NCI-H226 (cell line): Measurements from ENCODE around the gene TMEM181.
"Not testable (repeated sequence)": the region's sequence is repeated elsewhere in the genome, so short reads cannot be mapped to it uniquely, and the experiment has no call there.

Experiments
- DNase-seq: peaks from one replicate; pipeline ENCODE4 v3.0.0-alpha.2; 2015

The TMEM181 gene

DNA sequence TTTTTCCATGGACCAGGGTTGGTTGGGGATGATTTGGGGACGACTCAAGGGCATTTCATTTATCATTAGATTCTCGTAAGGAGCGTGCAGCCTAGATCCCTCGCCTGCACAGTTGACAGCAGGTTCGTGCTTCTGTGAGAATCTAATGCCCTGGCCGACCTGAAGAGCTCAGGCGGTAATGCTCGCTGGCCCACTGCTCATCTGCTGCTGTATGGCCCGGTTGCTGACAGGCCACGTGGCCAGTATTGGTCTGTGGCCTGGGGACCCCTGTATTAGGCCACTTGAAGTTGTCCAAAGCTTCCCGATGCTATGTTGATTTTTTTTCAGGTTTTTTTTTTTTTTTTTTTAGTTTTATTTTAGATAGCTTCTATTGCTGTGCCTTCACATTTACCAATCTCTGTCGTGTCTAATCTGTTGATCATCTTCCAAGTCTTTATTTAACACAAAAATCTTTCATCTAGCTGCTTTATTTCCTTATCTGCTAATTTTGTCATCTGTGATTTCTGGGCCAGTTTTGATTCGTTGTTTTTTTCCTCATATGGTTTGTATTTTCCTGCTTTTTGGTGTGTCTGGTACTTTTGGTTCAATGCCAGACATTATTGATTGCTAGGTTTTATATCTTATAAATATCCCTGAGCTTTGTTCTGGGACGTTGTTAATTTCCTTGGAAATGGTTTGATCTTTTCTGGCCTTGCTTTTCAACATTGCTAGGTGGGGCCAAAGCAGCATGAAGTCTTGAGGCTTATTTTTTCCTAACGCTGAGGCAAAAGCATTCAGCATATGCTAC, 43.6 kb downstream of the TMEM181 start:
- no peak for DNase-seq

GRCh38 chr6:158604048-158604406, 44.1 kb downstream of the TMEM181 start:
- no peak for DNase-seq

DNA sequence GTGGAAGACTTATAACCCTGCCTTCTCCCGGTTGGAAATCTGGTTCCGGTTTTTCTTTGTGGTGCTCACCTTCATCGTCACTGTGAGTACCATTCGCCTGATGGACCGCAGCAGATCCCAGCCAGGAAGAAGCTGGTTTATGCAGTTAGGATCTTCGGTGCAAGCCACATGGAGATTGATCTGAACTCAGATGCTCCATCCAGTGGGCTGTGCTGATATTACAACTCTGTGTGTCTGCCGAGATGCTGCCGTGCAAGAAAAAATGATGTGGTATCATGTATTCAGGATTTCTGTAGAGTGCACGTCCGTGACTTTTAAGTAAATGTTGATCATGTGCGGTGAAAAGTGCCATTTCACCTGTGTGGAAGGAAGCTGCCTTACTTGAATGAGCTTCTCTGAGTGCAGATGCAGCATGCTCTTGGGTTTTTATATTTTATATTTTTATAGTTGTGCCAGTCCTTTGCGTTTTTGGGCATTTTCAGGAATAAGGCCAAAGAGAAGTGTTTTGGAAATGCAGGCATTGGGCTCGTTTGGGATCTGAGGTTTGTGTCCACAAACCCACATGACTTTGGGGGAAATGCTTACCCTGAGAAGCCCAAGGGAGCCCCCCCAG, 45.5 kb downstream of the TMEM181 start:
- peak; percentile 29 for DNase-seq

GRCh38 chr6:158606011-158606410, 46.1 kb downstream of the TMEM181 start:
- not testable (repeated sequence) for DNase-seq

DNA sequence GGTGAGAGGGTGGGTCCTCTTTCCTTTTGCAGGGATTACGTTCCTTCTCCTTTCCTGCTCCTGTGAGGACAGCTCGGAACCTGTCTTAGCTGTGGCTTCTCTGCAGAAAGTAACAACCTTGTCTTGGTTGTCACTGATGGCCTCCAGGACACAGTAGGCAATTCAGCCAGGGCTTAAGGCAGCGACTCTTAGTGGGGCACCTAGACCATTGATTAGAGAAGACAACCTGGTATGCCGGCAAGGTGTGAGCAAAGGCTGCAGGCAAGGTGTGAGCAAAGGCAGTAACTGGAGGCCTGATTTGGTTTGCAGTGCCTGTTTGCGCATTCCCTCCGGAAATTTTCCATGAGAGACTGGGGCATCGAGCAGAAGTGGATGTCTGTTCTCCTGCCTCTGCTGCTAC, 47.0 kb downstream of the TMEM181 start:
- DNase-seq, result no peak

GRCh38 chr6:158607411-158608170, 47.7 kb downstream of the TMEM181 start:
- DNase-seq, result no peak

DNA sequence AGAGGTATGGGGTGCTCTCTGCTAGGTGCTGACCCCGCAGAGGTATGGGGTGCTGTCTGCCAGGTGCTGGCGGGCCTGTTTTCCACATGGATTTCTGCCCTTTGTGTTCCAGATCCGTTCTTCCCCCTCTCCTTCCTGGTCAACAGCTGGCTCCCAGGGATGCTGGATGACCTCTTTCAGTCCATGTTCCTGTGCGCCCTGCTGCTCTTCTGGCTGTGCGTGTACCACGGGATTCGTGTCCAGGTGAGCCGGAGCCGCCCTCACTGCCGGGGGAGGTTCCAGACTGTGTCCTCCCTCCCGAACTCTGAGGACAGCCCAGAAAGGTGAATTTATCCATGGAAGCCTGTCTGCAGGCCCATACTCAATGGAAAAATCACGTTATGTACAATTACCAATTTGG, 48.3 kb downstream of the TMEM181 start:
- DNase-seq, result no peak

- DNase-seq, result no peak
Observed at GRCh38 chr6:158609455-158610155, 49.7 kb downstream of the TMEM181 start.

DNA sequence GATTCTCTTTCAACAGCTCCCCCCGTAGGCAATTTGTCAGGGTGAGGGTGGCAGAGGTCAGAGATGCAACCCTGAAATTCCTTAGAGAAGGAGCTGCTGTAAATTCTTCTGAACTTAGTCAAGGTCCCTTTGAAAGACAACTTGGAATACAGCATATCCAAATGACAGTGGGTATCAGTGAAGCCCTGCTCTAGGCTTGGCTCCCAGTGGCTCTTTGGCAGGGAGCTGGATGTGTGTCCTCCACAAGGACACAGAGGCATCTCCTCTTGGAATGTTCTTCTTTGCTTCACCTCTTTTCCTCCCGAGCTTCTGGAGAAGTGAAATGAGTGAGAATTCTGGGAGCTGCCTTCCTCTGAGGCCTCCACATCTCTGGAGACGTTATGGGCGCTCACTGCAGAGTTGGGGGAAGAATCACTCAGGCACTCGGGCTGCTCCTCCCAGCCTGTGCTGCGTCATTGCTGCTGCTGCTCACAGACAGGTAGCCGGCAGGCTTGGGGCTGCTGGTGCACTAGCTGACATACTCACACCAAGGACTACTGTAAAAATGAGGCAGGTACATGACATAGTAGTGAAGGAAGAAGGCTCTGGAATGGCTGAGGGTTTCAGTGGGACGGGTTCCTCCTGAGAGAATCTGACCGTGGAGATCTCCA, 50.6 kb downstream of the TMEM181 start:
- DNase-seq, result no peak

DNA sequence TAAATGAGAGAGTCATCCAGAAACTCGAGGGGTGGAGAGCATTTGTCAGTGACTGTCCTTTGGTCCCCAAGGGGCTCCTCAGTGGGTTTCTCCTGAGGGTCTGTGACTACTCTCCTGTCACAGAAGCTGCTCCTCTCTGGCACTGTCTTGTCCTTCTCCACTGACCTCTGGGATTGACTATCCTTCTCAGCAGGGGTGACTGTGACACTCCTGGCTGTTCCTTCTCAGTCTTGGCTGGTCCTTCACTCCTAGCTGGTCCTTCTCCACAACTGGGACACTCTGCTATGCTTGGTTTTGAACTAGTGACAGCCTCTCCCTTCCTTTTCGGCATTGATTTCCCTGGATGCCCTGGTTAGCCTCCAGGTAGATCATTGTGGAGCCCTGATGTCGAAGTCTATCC, 51.1 kb downstream of the TMEM181 start:
- DNase-seq, result no peak

- peak; percentile 77 for DNase-seq
Observed at GRCh38 chr6:158611541-158612370, 51.9 kb downstream of the TMEM181 start.

- DNase-seq, result not testable (repeated sequence)
Observed at GRCh38 chr6:158614606-158615005, 54.7 kb downstream of the TMEM181 start.

DNA sequence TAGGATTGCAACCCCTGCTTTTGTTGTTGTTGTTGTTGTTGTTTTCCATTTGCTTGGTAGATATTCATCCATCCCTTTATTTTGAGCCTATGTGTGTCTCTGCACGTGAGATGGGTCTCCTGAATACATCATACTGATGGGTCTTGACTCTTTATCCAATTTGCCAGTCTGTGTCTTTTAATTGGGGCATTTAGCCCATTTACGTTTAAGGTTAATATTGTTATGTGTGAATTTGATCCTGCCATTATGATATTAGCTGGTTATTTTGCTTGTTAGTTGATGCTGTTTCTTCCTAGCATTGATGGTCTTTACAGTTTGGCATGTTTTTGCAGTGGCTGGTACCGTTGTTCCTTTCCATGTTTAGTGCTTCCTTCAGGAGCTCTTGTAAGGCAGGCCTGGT, 58.4 kb downstream of the TMEM181 start:
- not testable (repeated sequence) for DNase-seq

GRCh38 chr6:158619922-158620801, 60.3 kb downstream of the TMEM181 start:
- DNase-seq, result no peak

- DNase-seq, result no peak
Observed at GRCh38 chr6:158620963-158621693, 61.2 kb downstream of the TMEM181 start.

GRCh38 chr6:158621694-158622544, 62.0 kb downstream of the TMEM181 start:
- no peak for DNase-seq

DNA sequence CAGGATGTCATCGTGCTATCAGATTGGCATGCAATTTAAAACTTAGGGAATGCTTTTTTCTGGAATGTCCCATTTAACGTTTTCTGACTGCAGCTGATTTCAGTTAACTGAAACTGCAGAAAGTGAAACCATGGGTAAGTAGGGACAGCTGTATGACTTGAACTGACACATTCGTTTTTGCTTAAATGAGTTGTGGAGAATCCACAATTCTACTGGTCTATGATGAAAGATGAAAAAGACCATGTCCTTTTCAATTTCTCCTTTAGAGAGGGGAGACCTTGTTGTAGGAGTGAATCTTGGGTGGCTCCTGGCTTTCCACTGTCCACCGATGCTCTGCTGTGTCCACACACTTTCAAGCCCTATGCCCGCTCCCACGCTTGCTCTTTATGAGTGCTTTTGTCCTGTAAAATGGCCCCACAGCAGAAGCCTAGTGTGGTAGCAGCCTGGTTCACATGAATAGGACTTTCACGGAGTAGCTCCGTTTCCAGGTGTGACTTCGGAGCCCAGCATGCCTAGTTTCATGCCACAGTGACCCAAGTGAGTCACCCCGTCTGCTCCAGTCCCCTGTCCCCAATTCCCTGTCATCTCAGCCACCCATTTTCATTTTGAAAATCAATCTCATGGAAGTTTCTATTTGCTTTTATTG, 62.8 kb downstream of the TMEM181 start:
- no peak for DNase-seq
